HEK293T (cell line): ENCODE measurements around the gene DUSP23.
A peak's percentile ranks its signal among the peaks of the same experiment; 100 is the strongest.

ENCODE experiments used
- CTCF ChIA-PET: fragments of 350-600 bp; formaldehyde crosslinking; extraction: SDS; loops from one replicate; lab custom pipeline; 2021; ENCODE audit warnings: antibody characterized with exemption, inconsistent platforms; lab: Yijun Ruan, JAX
- POLR2A ChIA-PET: fragments of 350-600 bp; formaldehyde crosslinking; extraction: SDS; loops from one replicate; lab custom pipeline; 2020; ENCODE audit warnings: antibody characterized with exemption, inconsistent platforms; lab: Yijun Ruan, JAX
- DNase-seq: peaks from one replicate; pipeline ENCODE4 v3.0.0; 2012; ENCODE audit warnings: mixed read lengths; ENCODE audit errors: extremely low spot score
- ARNT ChIP-seq: fragments of 450-650 bp; IDR thresholded peaks from 2 replicates; pipeline ENCODE4 v1.6.1; 2017; ENCODE audit warnings: mild to moderate bottlenecking
- BHLHE40 ChIP-seq: fragments of 450-650 bp; IDR thresholded peaks from 2 replicates; pipeline ENCODE4 v1.6.1; 2016; ENCODE audit warnings: mild to moderate bottlenecking, moderate library complexity, borderline replicate concordance
- CTBP1 ChIP-seq: fragments of 450-650 bp; IDR thresholded peaks from 2 replicates; pipeline ENCODE4 v1.6.1; 2016; ENCODE audit warnings: borderline replicate concordance
- ELF4 ChIP-seq: fragments of 450-650 bp; IDR thresholded peaks from 2 replicates; pipeline ENCODE4 v1.6.1; 2017; ENCODE audit warnings: antibody characterized with exemption
- FOXA1 ChIP-seq: fragments of 450-650 bp; IDR thresholded peaks from 2 replicates; pipeline ENCODE4 v1.6.1; 2016; ENCODE audit warnings: mild to moderate bottlenecking
- FOXK2 ChIP-seq: fragments of 450-650 bp; IDR thresholded peaks from 2 replicates; pipeline ENCODE4 v1.6.1; 2016; ENCODE audit warnings: mild to moderate bottlenecking
- FOXM1 ChIP-seq: fragments of 450-650 bp; IDR thresholded peaks from 2 replicates; pipeline ENCODE4 v1.6.1; 2017; ENCODE audit warnings: mild to moderate bottlenecking, borderline replicate concordance
- HDGF ChIP-seq: fragments of 450-650 bp; IDR thresholded peaks from 2 replicates; pipeline ENCODE4 v1.6.1; 2017; ENCODE audit warnings: antibody characterized with exemption, borderline replicate concordance
- L3MBTL2 ChIP-seq: fragments of 450-650 bp; conservative IDR thresholded peaks from 2 replicates; pipeline ENCODE4 v1.6.1; 2016; ENCODE audit warnings: mild to moderate bottlenecking
- LEF1 ChIP-seq: fragments of 450-650 bp; IDR thresholded peaks from 2 replicates; pipeline ENCODE4 v1.6.1; 2017; ENCODE audit warnings: mild to moderate bottlenecking, borderline replicate concordance
- NFRKB ChIP-seq: fragments of 450-650 bp; IDR thresholded peaks from 2 replicates; pipeline ENCODE4 v1.6.1; 2016; ENCODE audit warnings: mild to moderate bottlenecking, moderate library complexity
- PKNOX1 ChIP-seq: fragments of 450-650 bp; IDR thresholded peaks from 2 replicates; pipeline ENCODE4 v1.6.1; 2016
- SP1 ChIP-seq: fragments of 450-650 bp; IDR thresholded peaks from 2 replicates; pipeline ENCODE4 v1.6.1; 2017
- SUZ12 ChIP-seq: fragments of 450-650 bp; IDR thresholded peaks from 2 replicates; pipeline ENCODE4 v1.6.1; 2016; ENCODE audit warnings: mild to moderate bottlenecking
- TARDBP ChIP-seq: fragments of 450-650 bp; IDR thresholded peaks from 2 replicates; pipeline ENCODE4 v1.6.1; 2016
- ZNF384 ChIP-seq: fragments of 450-650 bp; IDR thresholded peaks from 2 replicates; pipeline ENCODE4 v1.6.1; 2016

The DUSP23 gene

GRCh38 chr1:159804924-159805323 is 24.2 kb downstream of the DUSP23 start:
- ChIA-PET POLR2A (no interaction called here), CTCF (no interaction called here)
- DNase-seq = no peak
- TF ChIP-seq FOXK2 (no peak), L3MBTL2 (no peak), HDGF (no peak), LEF1 (no peak), SUZ12 (no peak), CTBP1 (no peak), TARDBP (no peak), BHLHE40 (no peak), FOXA1 (no peak), ARNT (no peak), FOXM1 (no peak), NFRKB (no peak), SP1 (no peak), ZNF384 (no peak), PKNOX1 (no peak), ELF4 (no peak)

GRCh38 chr1:159815926-159816325 is 35.2 kb downstream of the DUSP23 start:
- no peak for DNase-seq
- ChIA-PET CTCF (interaction anchor here (1.4 kb wide), 1 partner anchor 26 kb away, joined by 3 read pairs; no protein-coding TSS in a partner anchor), POLR2A (no interaction called here)
- TF ChIP-seq LEF1 = no peak

GRCh38 chr1:159817276-159818041 is 36.7 kb downstream of the DUSP23 start:
- TF ChIP-seq ARNT = no peak
- no peak for TF ChIP-seq LEF1
- no peak for TF ChIP-seq PKNOX1
- TF ChIP-seq L3MBTL2 = no peak
- no peak for TF ChIP-seq TARDBP
- TF ChIP-seq ELF4 = no peak
- TF ChIP-seq SP1 = no peak
- no peak for TF ChIP-seq SUZ12
- TF ChIP-seq CTBP1 = no peak
- ChIA-PET POLR2A (no interaction called here), CTCF (interaction anchor here (0.6 to 1.4 kb wide), 2 partner anchors 24 to 27 kb away, joined by 3 read pairs; no protein-coding TSS in a partner anchor)
- no peak for DNase-seq

GRCh38 chr1:159821171-159821867 is 40.6 kb downstream of the DUSP23 start:
- CTCF ChIA-PET = interaction anchor here (0.6 to 0.7 kb wide), 3 partner anchors 10 to 291 kb away, joined by 3 to 4 read pairs (median 3); no protein-coding TSS in a partner anchor
- POLR2A ChIA-PET = no interaction called here
- TF ChIP-seq LEF1 = no peak
- no peak for TF ChIP-seq L3MBTL2
- TF ChIP-seq FOXK2 = no peak
- TF ChIP-seq CTBP1 = no peak
- no peak for TF ChIP-seq ELF4
- TF ChIP-seq FOXA1 = no peak
- no peak for TF ChIP-seq PKNOX1
- TF ChIP-seq NFRKB = no peak
- no peak for DNase-seq

GRCh38 chr1:159823406-159823805 is 42.6 kb downstream of the DUSP23 start:
- ChIA-PET POLR2A (no interaction called here), CTCF (interaction anchor here (0.9 kb wide), 1 partner anchor 68 kb away, joined by 4 read pairs; no protein-coding TSS in a partner anchor)
- DNase-seq = no peak
- TF ChIP-seq LEF1 = no peak

GRCh38 chr1:159825564-159825963 is 44.8 kb downstream of the DUSP23 start:
- ChIA-PET CTCF (no interaction called here), POLR2A (no interaction called here)
- DNase-seq = no peak
- no peak for TF ChIP-seq ARNT
- peak; percentile 71 for TF ChIP-seq PKNOX1
